HG03045 (cell line): ENCODE results near the gene CR1L.
"Not testable (repeated sequence)": the region's sequence is repeated elsewhere in the genome, so short reads cannot be mapped to it uniquely, and the experiment has no call there.

Source experiments
- ATAC-seq: cut with Tn5 transposase; IDR thresholded peaks from one replicate; pipeline ENCODE4 v1.9.1; 2021; ENCODE audit warnings: mild to moderate bottlenecking, moderate library complexity; ENCODE audit not compliant: unreplicated experiment

The CR1L gene

GRCh38 chr1:207680590-207681388, 35.9 kb downstream of the CR1L start:
- ATAC-seq, result not testable (repeated sequence)

- ATAC-seq, result not testable (repeated sequence)
Observed at GRCh38 chr1:207682872-207683434, 38.0 kb downstream of the CR1L start.

- ATAC-seq, result not testable (repeated sequence)
Observed at GRCh38 chr1:207690551-207690950, 45.6 kb downstream of the CR1L start.

GRCh38 chr1:207691010-207691409, 46.1 kb downstream of the CR1L start:
- ATAC-seq, result no peak

- ATAC-seq, result no peak
Observed at GRCh38 chr1:207691841-207692240, 46.9 kb downstream of the CR1L start.

- not testable (repeated sequence) for ATAC-seq
Observed at GRCh38 chr1:207692291-207692690, 47.4 kb downstream of the CR1L start.

- no peak for ATAC-seq
Observed at GRCh38 chr1:207695891-207696290, 51.0 kb downstream of the CR1L start.

DNA sequence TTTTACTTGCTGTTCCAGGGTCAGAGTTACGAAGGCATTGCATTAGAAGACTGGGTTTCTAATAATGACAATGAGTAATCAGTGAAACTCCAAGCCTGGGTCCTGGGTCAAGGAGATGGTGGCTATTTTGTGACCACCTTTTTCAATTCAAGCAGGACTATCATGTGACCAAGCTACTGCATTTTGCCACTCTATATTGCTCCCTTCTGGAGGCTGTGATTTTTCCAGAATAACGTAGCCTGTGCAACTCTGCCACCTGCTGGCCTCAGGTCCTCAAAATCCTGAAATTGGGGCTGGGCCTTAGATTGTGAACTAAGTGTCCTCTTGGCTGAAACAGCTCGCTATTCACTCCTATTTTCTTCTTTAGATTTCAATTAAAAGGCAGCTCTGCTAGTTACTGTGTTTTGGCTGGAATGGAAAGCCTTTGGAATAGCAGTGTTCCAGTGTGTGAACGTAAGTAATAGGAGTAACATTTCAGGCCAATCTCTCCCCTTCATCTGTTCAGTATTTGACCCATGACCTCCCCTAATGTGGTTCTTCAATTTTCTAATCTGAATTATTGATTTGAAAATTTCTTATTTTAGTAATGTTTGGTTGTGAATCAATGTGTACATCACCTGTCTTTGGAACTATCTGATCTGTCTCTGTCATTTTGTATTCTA, 54.0 kb downstream of the CR1L start:
- ATAC-seq, result no peak

GRCh38 chr1:207702317-207702716, 57.4 kb downstream of the CR1L start:
- ATAC-seq, result no peak

- ATAC-seq, result no peak
Observed at GRCh38 chr1:207703712-207704111, 58.8 kb downstream of the CR1L start.

DNA sequence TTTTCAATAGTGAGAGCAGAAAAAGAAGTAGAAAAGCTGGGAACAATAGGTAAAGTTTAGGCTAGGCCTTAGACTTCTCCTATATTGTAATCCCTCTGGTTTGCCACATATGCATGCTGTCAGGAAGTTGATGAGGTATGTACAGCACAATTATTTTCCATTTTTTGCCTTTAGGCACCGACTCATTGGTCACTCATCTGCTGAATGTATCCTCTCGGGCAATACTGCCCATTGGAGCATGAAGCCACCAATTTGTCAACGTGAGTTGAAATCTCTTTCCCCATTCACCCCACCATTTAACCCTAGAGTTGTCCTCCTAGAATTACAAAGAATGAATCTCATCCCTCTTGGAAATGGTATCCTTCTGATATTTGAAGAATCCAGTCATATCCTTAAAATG, 63.1 kb downstream of the CR1L start:
- ATAC-seq, result not testable (repeated sequence)

GRCh38 chr1:207711285-207711684, 66.4 kb downstream of the CR1L start:
- no peak for ATAC-seq

DNA sequence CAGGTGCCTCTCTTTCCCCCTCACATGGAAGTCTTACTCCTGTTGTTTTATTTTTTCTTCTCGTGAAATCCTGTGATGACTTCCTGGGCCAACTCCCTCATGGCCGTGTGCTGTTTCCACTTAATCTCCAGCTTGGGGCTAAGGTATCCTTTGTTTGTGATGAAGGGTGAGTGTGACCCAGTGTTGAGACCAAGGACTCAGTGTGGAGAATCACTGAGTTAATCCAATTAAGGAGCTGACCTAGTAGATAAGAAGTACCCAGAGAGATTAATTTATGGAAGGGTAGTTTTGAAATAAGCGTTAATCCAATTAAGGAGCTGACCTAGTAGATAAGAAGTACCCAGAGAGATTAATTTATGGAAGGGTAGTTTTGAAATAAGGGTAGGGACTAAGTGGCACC, 67.8 kb downstream of the CR1L start:
- not testable (repeated sequence) for ATAC-seq

DNA sequence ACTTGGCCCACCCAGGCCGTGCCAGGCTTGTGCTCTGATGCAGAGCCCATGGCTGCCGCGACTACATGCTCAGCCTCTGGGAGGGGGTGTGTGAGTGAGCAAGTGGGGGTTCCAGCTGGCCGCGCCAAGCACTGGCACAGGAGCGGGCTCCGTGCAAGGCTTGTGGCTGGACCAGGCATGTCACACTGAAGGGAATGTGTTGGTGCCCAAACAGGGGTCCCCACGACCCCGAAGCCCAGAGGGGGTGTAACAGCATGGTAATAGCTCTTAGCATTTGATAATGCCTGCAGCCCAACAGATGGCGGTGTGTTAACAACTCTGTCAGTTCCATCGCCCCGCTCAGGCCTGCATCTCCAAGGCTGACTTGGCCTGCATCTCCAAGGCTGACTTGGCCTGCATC, 68.6 kb downstream of the CR1L start:
- ATAC-seq, result no peak

GRCh38 chr1:207719234-207719633, 74.3 kb downstream of the CR1L start:
- no peak for ATAC-seq

GRCh38 chr1:207728200-207728858, 83.4 kb downstream of the CR1L start:
- not testable (repeated sequence) for ATAC-seq

- not testable (repeated sequence) for ATAC-seq
Observed at GRCh38 chr1:207737503-207738157, 92.7 kb downstream of the CR1L start.

DNA sequence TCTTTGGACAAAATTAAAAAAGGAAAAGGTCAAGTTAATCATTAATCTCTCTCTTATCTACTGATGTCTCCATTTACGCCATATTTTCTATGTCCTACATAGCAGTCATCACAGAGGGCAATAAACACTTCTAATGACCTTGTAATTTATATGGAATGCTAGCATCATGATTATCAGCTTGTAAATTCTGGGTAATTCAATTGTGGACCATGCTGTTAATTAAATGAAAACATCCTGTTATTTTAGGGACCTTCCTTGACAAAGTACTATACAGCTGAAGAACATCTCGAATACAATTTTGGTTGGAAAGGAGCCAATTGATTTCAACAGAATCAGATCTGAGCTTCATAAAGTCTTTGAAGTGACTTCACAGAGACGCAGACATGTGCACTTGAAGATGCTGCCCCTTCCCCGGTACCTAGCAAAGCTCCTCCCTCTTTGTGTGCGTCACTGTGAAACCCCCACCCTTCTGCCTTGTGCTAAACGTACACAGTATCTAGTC, 93.3 kb downstream of the CR1L start:
- not testable (repeated sequence) for ATAC-seq

- ATAC-seq, result no peak
Observed at GRCh38 chr1:207740207-207740606, 95.3 kb downstream of the CR1L start.

DNA sequence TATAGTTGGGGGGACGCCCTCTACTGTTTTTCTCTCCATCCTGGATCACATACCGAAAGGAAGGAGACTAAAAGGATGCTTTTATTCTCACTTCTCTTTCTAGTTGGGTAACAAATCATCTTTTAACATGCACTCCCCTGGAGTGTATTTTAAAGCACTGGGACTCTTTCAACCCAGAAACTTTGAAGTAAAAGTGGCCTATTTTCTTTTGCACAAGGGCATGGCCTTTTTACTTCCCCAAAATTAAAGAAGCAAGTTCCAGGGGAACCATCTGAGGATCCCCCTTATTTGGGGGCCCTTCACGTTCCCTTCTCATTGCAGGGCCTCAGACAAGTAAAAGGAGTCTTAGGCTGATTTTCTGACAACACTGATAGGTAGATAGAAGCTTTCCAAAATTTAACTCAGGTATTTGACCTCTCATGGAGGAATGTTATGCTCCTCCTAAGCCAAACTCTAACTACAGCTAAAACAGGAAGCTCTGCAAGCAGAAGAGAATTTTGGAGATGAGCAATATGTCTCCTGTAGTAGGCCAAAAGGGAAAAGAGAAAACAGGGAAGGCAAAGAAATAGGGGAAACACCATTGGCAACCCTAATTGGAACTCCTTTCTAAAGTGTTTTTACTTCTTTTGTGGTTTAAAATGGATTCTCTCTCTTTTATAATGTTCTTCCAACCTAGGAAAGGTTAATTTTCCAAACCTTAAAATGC, 98.1 kb downstream of the CR1L start:
- no peak for ATAC-seq
